Dedifferentiated amniotic fluid mesenchymal stem cell (primary cell): ENCODE measurements around the gene MAPK8IP3.

Source experiments
- DNase-seq: peaks from one replicate; pipeline ENCODE4 v3.0.0-alpha.2; 2016; ENCODE audit errors: extremely low spot score

The MAPK8IP3 gene

GRCh38 chr16:1740234-1740633 is 34.2 kb downstream of the MAPK8IP3 start:
- DNase-seq, result no peak

GRCh38 chr16:1740781-1741490 is 34.9 kb downstream of the MAPK8IP3 start:
- no peak for DNase-seq

- no peak for DNase-seq
These were observed 35.7 kb downstream of the MAPK8IP3 start for GRCh38 chr16:1741553-1742165.

- DNase-seq, result no peak
These were observed 37.7 kb downstream of the MAPK8IP3 start for GRCh38 chr16:1743376-1744337.

- DNase-seq, result no peak
These were observed 38.4 kb downstream of the MAPK8IP3 start for GRCh38 chr16:1744338-1744840.

GRCh38 chr16:1745181-1745899 is 39.3 kb downstream of the MAPK8IP3 start:
- DNase-seq, result peak; percentile 88

- DNase-seq, result peak; percentile 88
These were observed 40.1 kb downstream of the MAPK8IP3 start for GRCh38 chr16:1745900-1746692.

GRCh38 chr16:1746693-1747195 is 40.7 kb downstream of the MAPK8IP3 start:
- no peak for DNase-seq

- DNase-seq, result no peak
These were observed 41.9 kb downstream of the MAPK8IP3 start for GRCh38 chr16:1747934-1748333.

GRCh38 chr16:1749152-1750117 is 43.4 kb downstream of the MAPK8IP3 start:
- DNase-seq, result no peak

- DNase-seq, result no peak
These were observed 46.0 kb downstream of the MAPK8IP3 start for GRCh38 chr16:1751946-1752345.

- no peak for DNase-seq
These were observed 46.9 kb downstream of the MAPK8IP3 start for GRCh38 chr16:1752853-1753252.

- DNase-seq, result no peak
These were observed 48.2 kb downstream of the MAPK8IP3 start for GRCh38 chr16:1754204-1754603.

GRCh38 chr16:1757714-1758461 is 51.9 kb downstream of the MAPK8IP3 start:
- DNase-seq, result no peak

- no peak for DNase-seq
These were observed 52.9 kb downstream of the MAPK8IP3 start for GRCh38 chr16:1758923-1759322.

- DNase-seq, result no peak
These were observed 53.5 kb downstream of the MAPK8IP3 start for GRCh38 chr16:1759511-1759910.

- no peak for DNase-seq
These were observed 54.9 kb downstream of the MAPK8IP3 start for GRCh38 chr16:1760911-1761310.

- DNase-seq, result no peak
These were observed 55.8 kb downstream of the MAPK8IP3 start for GRCh38 chr16:1761751-1762150.
